Mucosa of stomach (tissue), 1 donor: ENCODE measurements around the gene MKRN1.
"Not testable (repeated sequence)": the region's sequence is repeated elsewhere in the genome, so short reads cannot be mapped to it uniquely, and the experiment has no call there.

Experiments used
- H3K27me3 ChIP-seq: one replicate; pipeline ENCODE4 v1.7.0; 2013; ENCODE audit warnings: mild to moderate bottlenecking, low read length; ENCODE audit not compliant: control insufficient read depth, insufficient read depth
- H3K36me3 ChIP-seq: one replicate; pipeline ENCODE4 v1.7.0; 2013; ENCODE audit warnings: low read length; ENCODE audit not compliant: control insufficient read depth, insufficient read depth
- H3K4me1 ChIP-seq: one replicate; pipeline ENCODE4 v1.7.0; 2013; ENCODE audit warnings: mild to moderate bottlenecking, low read length; ENCODE audit not compliant: control insufficient read depth, insufficient read depth
- H3K4me3 ChIP-seq: one replicate; pipeline ENCODE4 v1.7.0; 2013; ENCODE audit warnings: low read length
- H3K9ac ChIP-seq: one replicate; pipeline ENCODE4 v1.7.0; 2013; ENCODE audit warnings: mild to moderate bottlenecking, low read length, moderate library complexity
- H3K9me3 ChIP-seq: one replicate; pipeline ENCODE4 v1.7.0; 2013; ENCODE audit warnings: mild to moderate bottlenecking, low read length, moderate library complexity; ENCODE audit not compliant: control insufficient read depth
- donor health status: Pancreatic carcinoma.

Gene MKRN1

GRCh38 chr7:140506788-140507464 is 27.6 kb upstream of the MKRN1 start:
- no peaks in the 10 kb centered on the region for H3K27me3 ChIP-seq
- no peak overlapping the region for H3K9ac ChIP-seq

GRCh38 chr7:140501966-140502365 is 22.7 kb upstream of the MKRN1 start:
- Histone ChIP-seq H3K9ac (no peak overlapping the region), H3K4me3 (no peak overlapping the region), H3K9me3 (no peaks in the 10 kb centered on the region), H3K36me3 (no peaks in the 10 kb centered on the region), H3K4me1 (peaks cover 3% of the 10 kb centered on the region), H3K27me3 (no peaks in the 10 kb centered on the region)

More at GRCh38 chr7:140506788-140507464, 27.6 kb upstream of the MKRN1 start:
- Histone ChIP-seq H3K4me3 (no peak overlapping the region), H3K4me1 (peaks cover 7% of the 10 kb centered on the region), H3K36me3 (no peaks in the 10 kb centered on the region), H3K9me3 (no peaks in the 10 kb centered on the region)

GRCh38 chr7:140497807-140498206 is 18.5 kb upstream of the MKRN1 start:
- not testable (repeated sequence) for H3K9ac ChIP-seq, H3K9me3 ChIP-seq, H3K4me1 ChIP-seq, H3K4me3 ChIP-seq, H3K27me3 ChIP-seq, H3K36me3 ChIP-seq

- no peaks in the 10 kb centered on the region for H3K36me3 ChIP-seq
- no peaks in the 10 kb centered on the region for H3K27me3 ChIP-seq
- H3K4me1 ChIP-seq, result no peaks in the 10 kb centered on the region
- no peaks in the 10 kb centered on the region for H3K9me3 ChIP-seq
- H3K9ac ChIP-seq, result no peak overlapping the region
- no peak overlapping the region for H3K4me3 ChIP-seq
Observed at GRCh38 chr7:140497241-140497769, 18.0 kb upstream of the MKRN1 start.

GRCh38 chr7:140495514-140496097 is 16.3 kb upstream of the MKRN1 start:
- H3K9me3 ChIP-seq, result no peaks in the 10 kb centered on the region
- H3K4me1 ChIP-seq, result no peaks in the 10 kb centered on the region

DNA sequence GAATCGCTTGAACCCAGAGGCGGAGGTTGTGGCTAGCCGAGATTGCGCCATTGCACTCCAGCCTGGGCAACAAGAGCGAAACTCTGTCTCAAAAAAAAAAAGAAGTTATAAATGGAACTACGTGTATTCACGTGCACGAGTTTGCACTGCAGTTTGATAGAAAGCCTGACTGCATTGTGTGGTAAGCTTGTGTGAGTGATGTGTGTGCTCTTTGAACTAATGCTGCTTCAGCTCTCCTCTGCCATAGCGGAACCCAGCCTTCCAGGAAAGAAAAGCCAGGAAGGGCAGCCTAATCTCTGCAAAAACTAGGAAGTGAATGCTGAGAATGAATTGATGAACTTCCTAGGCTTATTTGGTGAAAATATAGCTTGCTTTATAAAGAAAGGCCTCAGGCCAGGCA is 15.6 kb upstream of the MKRN1 start:
- H3K27me3 ChIP-seq, result no peaks in the 10 kb centered on the region
- H3K9me3 ChIP-seq, result no peaks in the 10 kb centered on the region
- no peaks in the 10 kb centered on the region for H3K36me3 ChIP-seq
- H3K4me3 ChIP-seq, result no peak overlapping the region
- no peak overlapping the region for H3K9ac ChIP-seq
- H3K4me1 ChIP-seq, result no peaks in the 10 kb centered on the region

More at GRCh38 chr7:140495514-140496097, 16.3 kb upstream of the MKRN1 start:
- H3K36me3 ChIP-seq, result no peaks in the 10 kb centered on the region
- H3K9ac ChIP-seq, result no peak overlapping the region
- H3K4me3 ChIP-seq, result no peak overlapping the region
- H3K27me3 ChIP-seq, result no peaks in the 10 kb centered on the region

GRCh38 chr7:140489026-140489359 is 9.7 kb upstream of the MKRN1 start:
- no peaks in the 10 kb centered on the region for H3K27me3 ChIP-seq
- H3K9ac ChIP-seq, result no peak overlapping the region
- peaks cover 11% of the 10 kb centered on the region for H3K4me1 ChIP-seq
- no peaks in the 10 kb centered on the region for H3K9me3 ChIP-seq
- no peaks in the 10 kb centered on the region for H3K36me3 ChIP-seq
- H3K4me3 ChIP-seq, result no peak overlapping the region

DNA sequence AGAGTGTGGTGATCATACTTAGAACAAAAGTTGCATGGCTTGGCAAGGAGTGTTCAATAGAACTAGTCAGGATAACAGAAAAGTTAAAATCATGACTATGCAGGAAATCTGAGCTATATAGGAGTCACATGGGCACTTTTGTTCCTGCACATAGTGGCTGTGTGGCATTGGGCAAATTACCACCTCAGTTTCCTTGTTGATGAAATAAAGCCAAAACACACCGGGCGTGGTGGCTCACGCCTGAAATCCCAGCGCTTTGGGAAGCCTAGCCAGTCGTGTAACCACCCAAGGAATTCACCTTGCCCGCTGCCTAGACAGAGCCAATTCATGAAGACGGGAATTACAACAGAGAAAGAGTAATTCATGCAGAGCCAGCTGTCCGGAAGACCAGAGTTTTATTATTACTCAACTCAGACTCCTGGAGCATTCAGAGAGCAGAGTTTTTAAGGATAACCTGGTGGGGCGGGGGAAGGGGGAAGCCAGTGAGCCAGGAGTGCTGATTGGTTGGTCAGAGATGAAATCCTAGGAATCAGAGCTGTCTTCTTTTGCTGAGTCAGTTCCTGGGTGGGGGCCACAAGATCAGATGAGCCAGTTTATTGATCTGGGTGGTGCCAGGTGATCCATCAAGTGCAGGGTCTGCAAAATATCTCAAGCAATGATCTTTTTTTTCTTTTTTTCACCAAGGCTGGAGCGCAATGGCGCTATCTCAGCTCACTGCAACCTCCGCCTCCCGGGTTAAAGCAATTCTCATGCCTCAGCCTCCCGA is 6.4 kb upstream of the MKRN1 start:
- no peak overlapping the region for H3K9ac ChIP-seq
- no peaks in the 10 kb centered on the region for H3K27me3 ChIP-seq
- H3K4me1 ChIP-seq, result peaks cover 11% of the 10 kb centered on the region
- H3K9me3 ChIP-seq, result no peaks in the 10 kb centered on the region
- H3K4me3 ChIP-seq, result no peak overlapping the region
- H3K36me3 ChIP-seq, result no peaks in the 10 kb centered on the region

DNA sequence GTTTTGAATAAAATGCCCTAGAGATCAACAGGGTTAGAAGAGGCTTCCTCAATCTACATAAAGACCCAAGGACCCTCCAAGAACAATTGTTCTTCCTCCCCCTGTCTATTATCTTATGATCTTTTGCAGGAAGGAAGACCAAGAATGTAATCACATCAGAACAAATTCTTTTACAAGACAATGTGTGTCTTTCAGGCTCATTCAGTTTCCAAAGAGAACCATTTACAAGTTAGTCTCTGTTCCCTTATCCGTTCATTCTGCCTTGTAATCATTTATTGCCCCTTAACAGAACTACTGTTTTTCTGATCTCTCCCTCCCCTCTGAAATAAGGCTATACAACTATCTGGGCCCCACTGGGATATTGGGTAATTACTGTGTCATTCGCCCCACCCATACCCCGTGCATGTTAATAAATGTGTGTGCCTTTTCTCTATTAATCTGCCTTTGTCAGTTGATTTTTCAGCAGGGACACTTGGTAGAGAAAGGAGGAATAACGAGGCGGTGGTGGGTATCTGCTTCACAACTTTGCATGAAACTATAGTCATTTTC is 5.7 kb upstream of the MKRN1 start:
- Histone ChIP-seq H3K4me1 (peaks cover 11% of the 10 kb centered on the region), H3K4me3 (no peak overlapping the region), H3K27me3 (no peaks in the 10 kb centered on the region), H3K9ac (no peak overlapping the region), H3K36me3 (no peaks in the 10 kb centered on the region), H3K9me3 (no peaks in the 10 kb centered on the region)

DNA sequence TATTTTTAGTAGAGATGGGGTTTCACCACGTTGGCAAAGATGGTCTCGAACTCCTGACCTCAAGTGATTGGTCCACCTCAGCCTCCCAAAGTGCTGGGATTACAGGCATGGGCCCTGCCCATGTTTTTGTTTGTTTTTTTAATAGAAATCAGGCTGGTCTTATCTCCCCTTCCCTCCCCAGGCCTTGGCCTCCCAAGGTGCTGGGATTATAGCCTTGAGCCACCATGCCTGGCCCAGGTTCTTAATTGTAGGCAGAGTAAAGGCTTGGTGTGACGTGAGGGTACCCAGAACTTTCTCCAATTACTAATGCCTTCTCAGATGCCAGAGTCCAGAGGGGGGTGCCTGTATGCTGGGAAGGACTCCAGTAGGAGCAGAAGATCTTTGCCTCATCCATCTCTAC is 5.2 kb upstream of the MKRN1 start:
- H3K4me3 ChIP-seq, result no peak overlapping the region
- no peak overlapping the region for H3K9ac ChIP-seq
- peaks cover 11% of the 10 kb centered on the region for H3K4me1 ChIP-seq
- H3K9me3 ChIP-seq, result no peaks in the 10 kb centered on the region
- no peaks in the 10 kb centered on the region for H3K36me3 ChIP-seq
- H3K27me3 ChIP-seq, result no peaks in the 10 kb centered on the region

- no peaks in the 10 kb centered on the region for H3K27me3 ChIP-seq
- H3K9ac ChIP-seq, result peak overlapping the region; percentile 86
- H3K36me3 ChIP-seq, result no peaks in the 10 kb centered on the region
- H3K9me3 ChIP-seq, result no peaks in the 10 kb centered on the region
- H3K4me1 ChIP-seq, result peaks cover 8% of the 10 kb centered on the region
- H3K4me3 ChIP-seq, result peak overlapping the region; percentile 47
Observed at GRCh38 chr7:140479739-140480084, 407 bp upstream of the MKRN1 start.
